Bronchial epithelial cell (primary cell): Measurements from ENCODE around the gene TRIML1. TPM values are rescaled to one million over a fixed set of nuclear protein-coding genes. Genes with fewer than 3 reads are reported as not detected.
A peak's percentile ranks its signal among the peaks of the same experiment; 100 is the strongest.

ENCODE experiments used
- DNase-seq: peaks from one replicate; pipeline ENCODE4 v3.0.0-alpha.2; 2010; ENCODE audit warnings: low read depth
- FAIRE-seq: peaks from 2 replicates; lab custom pipeline; 2011; peaks lifted over from hg19 to GRCh38; lab: Jason Lieb, UNC
- H3K27me3 ChIP-seq: 2 replicates; pipeline ENCODE4 v1.5.1; 2011; ENCODE audit warnings: low read length; ENCODE audit not compliant: control insufficient read depth, insufficient read depth
- H3K36me3 ChIP-seq: 2 replicates; pipeline ENCODE4 v1.5.1; 2011; ENCODE audit warnings: low read length; ENCODE audit not compliant: control insufficient read depth, insufficient read depth
- H3K4me3 ChIP-seq: 2 replicates; pipeline ENCODE4 v1.5.1; 2011; ENCODE audit warnings: mild to moderate bottlenecking, low read depth, low read length, control low read depth
- total RNA-seq: library from RNA; depleted of rRNA; stranded (reverse); fragments of >200 nt; gene quantifications from 2 replicates; pipeline ENCODE4 v1.2.1, GENCODE V29; 2014
- TF ChIP-seq, protein P1 (sequence below): IDR thresholded peaks from 2 replicates; pipeline ENCODE4 v1.5.1; 2011; ENCODE audit warnings: mild to moderate bottlenecking, moderate library complexity, low read length, control low read depth, inconsistent platforms; ENCODE audit not compliant: insufficient read depth, severe bottlenecking

TRIML1 gene
- total RNA-seq, 1 donor from 2014 or later, result not detected

DNA sequence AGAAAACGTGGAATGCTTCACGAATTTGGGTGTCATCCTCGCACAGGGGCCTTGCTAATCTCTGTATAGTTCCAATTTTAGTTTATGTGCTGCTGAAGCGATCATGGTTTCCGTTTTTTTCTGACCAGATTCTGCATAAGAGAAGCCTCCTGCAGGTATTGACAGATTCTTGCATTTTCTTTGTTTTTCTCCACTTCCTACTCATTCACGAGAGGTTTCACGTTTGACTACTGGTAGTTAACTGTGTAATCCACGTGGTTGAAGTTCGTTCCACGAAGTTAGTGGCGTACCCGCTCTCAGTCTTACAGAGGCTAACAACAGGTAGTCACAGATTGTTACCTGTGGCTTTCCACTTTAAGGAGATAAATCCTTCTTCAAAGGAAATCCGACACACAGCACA is 17.7 kb upstream of the TRIML1 start:
- TF ChIP-seq, protein P1, sequence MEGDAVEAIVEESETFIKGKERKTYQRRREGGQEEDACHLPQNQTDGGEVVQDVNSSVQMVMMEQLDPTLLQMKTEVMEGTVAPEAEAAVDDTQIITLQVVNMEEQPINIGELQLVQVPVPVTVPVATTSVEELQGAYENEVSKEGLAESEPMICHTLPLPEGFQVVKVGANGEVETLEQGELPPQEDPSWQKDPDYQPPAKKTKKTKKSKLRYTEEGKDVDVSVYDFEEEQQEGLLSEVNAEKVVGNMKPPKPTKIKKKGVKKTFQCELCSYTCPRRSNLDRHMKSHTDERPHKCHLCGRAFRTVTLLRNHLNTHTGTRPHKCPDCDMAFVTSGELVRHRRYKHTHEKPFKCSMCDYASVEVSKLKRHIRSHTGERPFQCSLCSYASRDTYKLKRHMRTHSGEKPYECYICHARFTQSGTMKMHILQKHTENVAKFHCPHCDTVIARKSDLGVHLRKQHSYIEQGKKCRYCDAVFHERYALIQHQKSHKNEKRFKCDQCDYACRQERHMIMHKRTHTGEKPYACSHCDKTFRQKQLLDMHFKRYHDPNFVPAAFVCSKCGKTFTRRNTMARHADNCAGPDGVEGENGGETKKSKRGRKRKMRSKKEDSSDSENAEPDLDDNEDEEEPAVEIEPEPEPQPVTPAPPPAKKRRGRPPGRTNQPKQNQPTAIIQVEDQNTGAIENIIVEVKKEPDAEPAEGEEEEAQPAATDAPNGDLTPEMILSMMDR, result no peak
- Histone ChIP-seq H3K4me3 (no peak overlapping the region), H3K27me3 (no peaks in the 10 kb centered on the region), H3K36me3 (no peaks in the 10 kb centered on the region)
- FAIRE-seq (no peak), DNase-seq (no peak)

DNA sequence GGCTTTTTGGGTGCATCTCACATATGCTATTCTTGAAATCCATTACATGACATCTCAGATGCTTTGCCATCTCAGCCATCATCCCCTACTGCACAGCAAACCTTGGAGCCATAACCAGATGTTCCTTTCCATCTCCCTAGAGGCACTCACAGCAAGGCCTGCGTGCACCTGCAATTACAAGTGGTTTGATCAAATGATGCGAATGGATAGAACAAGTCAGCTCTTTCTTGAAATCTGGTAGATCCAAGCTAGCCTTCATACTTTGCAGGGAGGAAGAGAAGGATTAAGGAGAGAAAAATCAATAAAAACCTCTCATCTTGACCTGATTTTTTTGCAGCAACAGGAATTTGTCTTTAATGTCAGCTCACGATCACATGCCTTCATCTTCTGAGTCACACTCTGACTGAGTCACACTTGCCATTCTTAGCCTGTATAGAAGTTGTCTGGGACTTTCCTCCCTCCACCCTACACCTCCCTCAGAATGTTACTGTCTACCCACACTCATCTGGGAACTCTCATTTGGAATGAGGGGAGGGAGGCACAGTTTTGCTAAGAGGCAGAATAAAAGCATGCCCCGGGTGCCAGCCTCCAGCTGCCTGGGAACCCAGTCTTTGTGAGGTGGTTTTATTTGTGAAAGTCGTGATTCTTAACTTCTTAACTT is 11.9 kb upstream of the TRIML1 start:
- TF ChIP-seq, protein P1, result no peak
- DNase-seq, result peak; percentile 90
- H3K4me3 ChIP-seq, result no peak overlapping the region
- H3K36me3 ChIP-seq, result no peaks in the 10 kb centered on the region
- no peaks in the 10 kb centered on the region for H3K27me3 ChIP-seq
- no peak for FAIRE-seq

DNA sequence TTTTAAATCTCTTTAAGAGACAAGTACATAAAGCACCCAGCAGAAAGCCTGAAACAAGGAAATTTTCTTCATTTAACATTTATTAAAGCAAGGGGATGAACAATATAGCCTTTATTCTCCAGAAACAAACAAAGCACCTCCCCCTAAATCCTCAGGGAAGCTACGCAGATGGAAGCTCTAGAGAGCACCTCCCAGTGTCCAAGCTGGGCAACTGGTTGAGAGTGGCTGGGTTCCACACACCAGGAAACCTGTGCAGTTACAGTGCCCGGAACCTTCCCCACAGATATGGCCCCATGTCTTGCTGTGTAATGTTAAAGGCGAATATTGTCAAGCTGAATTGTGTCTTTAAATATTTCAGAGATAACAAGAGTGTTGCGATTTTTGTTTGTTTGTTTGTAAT is 8.9 kb upstream of the TRIML1 start:
- no peak overlapping the region for H3K4me3 ChIP-seq
- H3K36me3 ChIP-seq, result no peaks in the 10 kb centered on the region
- no peak for DNase-seq
- TF ChIP-seq, protein P1, result no peak
- no peaks in the 10 kb centered on the region for H3K27me3 ChIP-seq
- FAIRE-seq, result no peak

DNA sequence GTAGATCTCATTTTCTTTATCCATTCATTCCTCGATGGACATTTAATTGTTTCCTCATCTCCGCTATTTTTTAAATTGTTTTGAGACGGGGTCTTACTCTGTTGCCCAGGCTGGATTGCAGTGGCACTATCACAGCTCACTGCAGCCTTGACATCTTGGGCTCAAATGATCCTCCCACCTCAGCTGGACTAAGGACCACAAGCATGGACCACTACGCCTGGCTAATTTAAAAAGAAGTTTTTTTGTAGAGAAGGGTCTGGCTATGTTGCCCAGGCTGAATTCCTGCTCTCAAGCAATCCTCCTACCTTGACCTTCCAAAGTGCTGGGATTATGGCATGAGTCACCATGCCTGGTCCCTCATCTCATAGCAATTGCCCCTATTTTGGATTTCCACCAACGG is 7.0 kb upstream of the TRIML1 start:
- H3K27me3 ChIP-seq, result no peaks in the 10 kb centered on the region
- H3K36me3 ChIP-seq, result no peaks in the 10 kb centered on the region
- DNase-seq (no peak), FAIRE-seq (no peak)
- TF ChIP-seq, protein P1, result no peak
- no peak overlapping the region for H3K4me3 ChIP-seq

DNA sequence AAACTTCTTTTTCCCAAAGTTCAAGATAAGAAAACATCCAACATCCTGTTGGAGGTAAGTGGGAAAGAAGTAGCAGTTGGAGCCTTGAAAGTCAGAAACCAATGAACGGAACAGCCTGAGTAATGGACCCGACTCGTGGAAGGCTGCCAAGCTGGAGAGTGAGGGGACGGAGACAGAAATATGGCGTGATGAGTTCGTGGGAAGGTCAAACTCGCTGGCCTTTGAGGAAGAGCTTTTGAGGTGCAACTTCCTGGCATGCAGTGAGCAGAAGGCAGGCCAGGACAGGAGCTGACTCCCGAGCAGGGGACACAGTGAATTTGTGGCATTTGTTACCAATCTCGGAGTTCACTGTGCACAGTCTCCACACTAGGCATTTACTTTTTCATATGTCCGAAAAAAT is 1.0 kb upstream of the TRIML1 start:
- H3K27me3 ChIP-seq, result no peaks in the 10 kb centered on the region
- TF ChIP-seq, protein P1, result no peak
- FAIRE-seq (no peak), DNase-seq (no peak)
- no peaks in the 10 kb centered on the region for H3K36me3 ChIP-seq
- H3K4me3 ChIP-seq, result no peak overlapping the region

DNA sequence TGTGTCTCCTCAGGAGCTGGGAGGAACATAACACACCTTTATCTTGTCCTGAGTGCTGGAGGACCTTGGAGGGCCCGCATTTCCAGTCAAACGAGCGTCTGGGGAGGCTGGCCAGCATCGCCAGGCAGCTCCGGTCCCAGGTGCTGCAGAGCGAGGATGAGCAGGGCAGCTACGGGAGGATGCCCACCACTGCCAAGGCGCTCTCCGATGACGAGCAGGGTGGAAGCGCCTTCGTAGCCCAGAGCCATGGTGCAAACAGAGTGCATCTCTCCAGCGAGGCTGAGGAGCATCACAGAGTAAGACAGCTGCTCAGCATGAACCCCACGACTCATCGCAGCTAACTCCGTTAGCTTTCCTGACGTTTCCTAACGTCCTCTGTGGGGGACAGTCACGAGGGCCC is 430 bp downstream of the TRIML1 start:
- Histone ChIP-seq H3K4me3 (no peak overlapping the region), H3K27me3 (no peaks in the 10 kb centered on the region), H3K36me3 (no peaks in the 10 kb centered on the region)
- peak; percentile 13 for FAIRE-seq
- TF ChIP-seq, protein P1, result no peak
- no peak for DNase-seq
